Measurements from ENCODE around the gene ITIH2. TPM values are rescaled to one million over a fixed set of nuclear protein-coding genes. Genes with fewer than 3 reads are reported as not detected.
"Not testable (repeated sequence)": the region's sequence is repeated elsewhere in the genome, so short reads cannot be mapped to it uniquely, and the experiment has no call there.

The ITIH2 gene
- total RNA-seq, 2 donors from 2014 or later, result not detected

DNA sequence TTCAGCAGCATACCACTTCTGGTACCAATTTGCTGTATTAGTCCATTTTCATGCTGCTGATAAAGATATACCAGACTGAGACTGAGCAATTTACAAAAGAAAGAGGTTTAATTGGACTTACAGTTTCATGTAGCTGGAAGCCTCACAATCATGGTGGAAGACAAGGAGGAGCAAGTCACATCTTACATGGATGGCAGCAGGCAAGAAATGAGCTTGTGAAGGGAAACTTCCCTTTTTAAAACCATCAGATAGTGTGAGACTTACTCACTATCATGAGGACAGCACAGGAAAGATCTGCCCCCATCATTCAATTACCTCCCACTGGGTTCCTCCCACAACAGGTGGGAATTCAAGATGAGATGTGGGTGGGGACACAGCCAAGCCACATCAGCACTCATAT is 9.9 kb upstream of the ITIH2 start:
- H3K36me3 ChIP-seq (ENCODE audit: control insufficient read depth, insufficient read depth, low read length); H3K27me3 ChIP-seq (ENCODE audit: control insufficient read depth, insufficient read depth, low read length, poor library complexity, severe bottlenecking); DNase-seq; H3K27ac Mint-ChIP-seq; H3K27ac ChIP-seq (ENCODE audit: low read depth, low read length); H3K4me1 ChIP-seq (ENCODE audit: control insufficient read depth, insufficient read depth, low read length); H3K4me3 Mint-ChIP-seq; H3K27me3 Mint-ChIP-seq (ENCODE audit: insufficient read depth); H3K4me1 Mint-ChIP-seq; H3K9ac ChIP-seq (ENCODE audit: extremely low read depth, low read length, poor library complexity, severe bottlenecking); H3K4me3 ChIP-seq (ENCODE audit: low read length); H3K36me3 Mint-ChIP-seq (ENCODE audit: low read depth): not testable (repeated sequence)
- peaks cover 48% of the 10 kb centered on the region for H3K9me3 Mint-ChIP-seq
- peaks cover 31% of the 10 kb centered on the region for H3K9me3 ChIP-seq (ENCODE audit: control insufficient read depth, low read length)

GRCh38 chr10:7696545-7696944 is 6.6 kb upstream of the ITIH2 start:
- DNase-seq, result no peak
- Histone ChIP-seq H3K27me3 (ENCODE audit: control insufficient read depth, insufficient read depth, low read length, poor library complexity, severe bottlenecking) (no peaks in the 10 kb centered on the region), H3K4me3 (ENCODE audit: low read length) (no peak overlapping the region), H3K9me3 (ENCODE audit: control insufficient read depth, low read length) (peaks cover 11% of the 10 kb centered on the region), H3K27ac (ENCODE audit: low read depth, low read length) (no peak overlapping the region), H3K36me3 (ENCODE audit: control insufficient read depth, insufficient read depth, low read length) (no peaks in the 10 kb centered on the region), H3K4me1 (ENCODE audit: control insufficient read depth, insufficient read depth, low read length) (no peaks in the 10 kb centered on the region), H3K9ac (ENCODE audit: extremely low read depth, low read length, poor library complexity, severe bottlenecking) (no peak overlapping the region)
- H3K27me3 Mint-ChIP-seq (ENCODE audit: insufficient read depth), result peaks cover 2% of the 10 kb centered on the region
- TF ChIP-seq CTCF (conservative IDR thresholded peaks at IDR 0.05), result no peak
- H3K36me3 Mint-ChIP-seq (ENCODE audit: low read depth), result no peaks in the 10 kb centered on the region
- H3K27ac Mint-ChIP-seq, result no peak overlapping the region
- 91 to 95% methylated on average over 3 of the region's 3 CpGs for WGBS, 2 experiments (ENCODE audit: insufficient coverage in 1 of 2, insufficient read length in 1 of 2)
- peaks cover 21% of the 10 kb centered on the region for H3K9me3 Mint-ChIP-seq
- no peaks in the 10 kb centered on the region for H3K4me1 Mint-ChIP-seq
- H3K4me3 Mint-ChIP-seq, result no peak overlapping the region

DNA sequence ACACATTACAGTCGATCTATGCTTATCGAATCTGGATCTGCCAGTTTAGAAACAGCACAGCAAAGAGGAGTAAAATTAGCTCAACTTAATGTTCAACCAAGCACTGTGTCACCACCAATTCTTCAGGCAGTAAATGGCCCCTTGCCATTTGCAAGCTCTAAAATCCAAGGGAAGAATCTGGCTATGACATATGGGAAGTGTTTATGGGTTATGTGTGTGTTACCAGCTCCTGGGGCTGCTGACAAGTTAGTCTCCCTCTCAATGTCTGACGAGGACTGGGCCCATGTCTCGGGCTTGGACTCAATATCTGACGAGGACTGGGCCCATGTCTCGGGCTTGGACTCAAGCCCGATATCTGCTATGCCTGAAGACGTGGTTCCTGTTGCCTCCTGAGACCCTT is 5.7 kb upstream of the ITIH2 start:
- H3K4me1 ChIP-seq (ENCODE audit: control insufficient read depth, insufficient read depth, low read length), result no peaks in the 10 kb centered on the region
- peaks cover 2% of the 10 kb centered on the region for H3K9me3 ChIP-seq (ENCODE audit: control insufficient read depth, low read length)
- no peaks in the 10 kb centered on the region for H3K27me3 ChIP-seq (ENCODE audit: control insufficient read depth, insufficient read depth, low read length, poor library complexity, severe bottlenecking)
- no peak for DNase-seq
- Mint-ChIP-seq H3K4me3 (no peak overlapping the region), H3K9me3 (peaks cover 13% of the 10 kb centered on the region), H3K4me1 (no peaks in the 10 kb centered on the region), H3K36me3 (ENCODE audit: low read depth) (no peaks in the 10 kb centered on the region), H3K27me3 (ENCODE audit: insufficient read depth) (peaks cover 2% of the 10 kb centered on the region), H3K27ac (no peak overlapping the region)
- H3K36me3 ChIP-seq (ENCODE audit: control insufficient read depth, insufficient read depth, low read length), result no peaks in the 10 kb centered on the region
- H3K4me3 ChIP-seq (ENCODE audit: low read length), result no peak overlapping the region
- H3K27ac ChIP-seq (ENCODE audit: low read depth, low read length), result no peak overlapping the region
- H3K9ac ChIP-seq (ENCODE audit: extremely low read depth, low read length, poor library complexity, severe bottlenecking), result no peak overlapping the region
- 88 to 95% methylated on average over 7 to 8 of the region's 8 CpGs for WGBS, 2 experiments (ENCODE audit: insufficient coverage in 1 of 2, insufficient read length in 1 of 2)
- TF ChIP-seq CTCF (conservative IDR thresholded peaks at IDR 0.05), result no peak

DNA sequence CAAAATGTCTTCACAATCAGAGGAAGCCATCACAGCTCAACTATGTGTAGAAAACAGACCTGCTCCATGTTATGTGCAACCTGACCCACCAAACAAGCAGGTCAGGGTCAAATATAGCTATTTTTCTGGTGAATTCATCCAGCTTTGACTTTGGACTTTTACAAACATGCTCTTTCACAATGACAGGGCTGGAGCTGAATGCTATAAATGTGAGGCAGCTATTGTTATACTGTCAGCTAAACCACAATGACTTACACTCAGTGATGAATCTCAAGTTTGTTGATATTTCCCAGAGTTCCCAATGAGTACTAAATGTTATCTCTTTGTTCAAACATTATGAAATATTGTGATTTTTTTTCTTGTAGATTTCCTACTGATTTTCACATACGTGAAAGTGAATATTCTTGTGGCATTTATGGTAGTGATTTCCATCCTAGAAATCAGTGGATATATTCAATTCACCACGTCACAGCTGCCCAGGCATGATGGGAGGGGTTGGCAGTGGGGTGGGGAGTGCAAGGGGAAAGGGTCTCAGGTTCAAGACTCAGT is 2.5 kb upstream of the ITIH2 start:
- DNase-seq, result no peak
- Histone ChIP-seq H3K9me3 (ENCODE audit: control insufficient read depth, low read length) (no peaks in the 10 kb centered on the region), H3K4me3 (ENCODE audit: low read length) (no peak overlapping the region), H3K4me1 (ENCODE audit: control insufficient read depth, insufficient read depth, low read length) (no peaks in the 10 kb centered on the region), H3K9ac (ENCODE audit: extremely low read depth, low read length, poor library complexity, severe bottlenecking) (no peak overlapping the region), H3K36me3 (ENCODE audit: control insufficient read depth, insufficient read depth, low read length) (no peaks in the 10 kb centered on the region), H3K27ac (ENCODE audit: low read depth, low read length) (no peak overlapping the region), H3K27me3 (ENCODE audit: control insufficient read depth, insufficient read depth, low read length, poor library complexity, severe bottlenecking) (no peaks in the 10 kb centered on the region)
- Mint-ChIP-seq H3K9me3 (no peaks in the 10 kb centered on the region), H3K4me3 (no peak overlapping the region), H3K27me3 (ENCODE audit: insufficient read depth) (no peaks in the 10 kb centered on the region), H3K27ac (no peak overlapping the region), H3K36me3 (ENCODE audit: low read depth) (no peaks in the 10 kb centered on the region), H3K4me1 (no peaks in the 10 kb centered on the region)
- no peak for TF ChIP-seq CTCF (conservative IDR thresholded peaks at IDR 0.05)
- WGBS, 2 experiments (ENCODE audit: insufficient coverage in 1 of 2, insufficient read length in 1 of 2), result 80 to 95% methylated on average over 1 to 2 of the region's 2 CpGs
